Hematopoietic multipotent progenitor cell (in vitro differentiated cells): ENCODE measurements around the gene CFDP1. TPM values are rescaled to one million over a fixed set of nuclear protein-coding genes. Genes with fewer than 3 reads are reported as not detected.
A peak's percentile ranks its signal among the peaks of the same experiment; 100 is the strongest.

ENCODE experiments used
- DNase-seq, 3 donors: peaks; one replicate each; pipeline ENCODE4 v3.0.0-alpha.2; 2011 to 2015; ENCODE audit warnings: low read depth in 2 of 3, low spot score in 2 of 3
- total RNA-seq: library from RNA; depleted of rRNA; stranded (reverse); fragments of >200 nt; gene quantifications from one replicate; pipeline ENCODE4 v1.2.3, GENCODE V29; 2012

Gene CFDP1
- total RNA-seq, 1 donor: 10.8 TPM

- no peak for DNase-seq
These were observed 176.5 kb downstream of the CFDP1 start for GRCh38 chr16:75256696-75257343.

GRCh38 chr16:75256059-75256571 is 177.2 kb downstream of the CFDP1 start:
- DNase-seq: no peak

- no peak for DNase-seq
These were observed 178.9 kb downstream of the CFDP1 start for GRCh38 chr16:75254359-75254837.

GRCh38 chr16:75252946-75253911 is 180.1 kb downstream of the CFDP1 start:
- no peak for DNase-seq

GRCh38 chr16:75252049-75252864 is 181.0 kb downstream of the CFDP1 start:
- no peak for DNase-seq

GRCh38 chr16:75251280-75252048 is 181.8 kb downstream of the CFDP1 start, which contains the start of gene BCAR1:
TSS of gene BCAR1 (minus strand) at chr16:75251624. CDS start at chr16:75251482, 142 bp downstream.
- peak in 2 of 3 donors; percentile 28 to 47 for DNase-seq

- DNase-seq: no peak
These were observed 182.5 kb downstream of the CFDP1 start for GRCh38 chr16:75250809-75251279.

GRCh38 chr16:75250089-75250808 is 183.1 kb downstream of the CFDP1 start:
- DNase-seq: no peak

GRCh38 chr16:75249441-75249840 is 183.9 kb downstream of the CFDP1 start:
- no peak for DNase-seq

GRCh38 chr16:75248536-75249380 is 184.5 kb downstream of the CFDP1 start:
- no peak for DNase-seq

- DNase-seq: no peak
These were observed 185.2 kb downstream of the CFDP1 start for GRCh38 chr16:75248142-75248535.

- DNase-seq: no peak
These were observed 186.1 kb downstream of the CFDP1 start for GRCh38 chr16:75247249-75247648.

- DNase-seq: no peak
These were observed 186.6 kb downstream of the CFDP1 start for GRCh38 chr16:75246504-75247205.

- no peak for DNase-seq
These were observed 188.2 kb downstream of the CFDP1 start for GRCh38 chr16:75244844-75245758.

- DNase-seq: no peak
These were observed 189.0 kb downstream of the CFDP1 start for GRCh38 chr16:75244225-75244809.
